Effector memory CD8-positive, alpha-beta T cell (primary cell): ENCODE data around the gene PIEZO1.

ENCODE experiments used
- ATAC-seq: fragments of 150-1000 bp; cut with Tn5 transposase; replicated peaks from 2 replicates; pipeline ENCODE4 v1.10.0; 2021; ENCODE audit warnings: mild to moderate bottlenecking, moderate library complexity
- DNase-seq, 3 experiments: peaks; one replicate each; pipeline ENCODE4 v3.0.0; 2021
- H3K27ac Mint-ChIP-seq, 2 donors: one replicate each; pipeline ENCODE4 v1.8.0; 2022; ENCODE audit warnings: mild to moderate bottlenecking in 2 of 2, mixed read lengths in 2 of 2, moderate library complexity in 2 of 2
- H3K27me3 Mint-ChIP-seq, 2 donors: one replicate each; pipeline ENCODE4 v1.8.0; 2022; ENCODE audit warnings: mixed read lengths in 2 of 2
- H3K36me3 Mint-ChIP-seq: one replicate; pipeline ENCODE4 v1.8.0; 2022; ENCODE audit warnings: mild to moderate bottlenecking, moderate library complexity, mixed read lengths; ENCODE audit not compliant: insufficient read depth
- H3K4me1 Mint-ChIP-seq, 2 donors: one replicate each; pipeline ENCODE4 v1.8.0; 2022; ENCODE audit warnings: low read depth in 2 of 2, mixed read lengths in 2 of 2
- H3K4me3 Mint-ChIP-seq, 2 donors: one replicate each; pipeline ENCODE4 v1.8.0; 2022; ENCODE audit warnings: mild to moderate bottlenecking in 2 of 2, mixed read lengths in 2 of 2, moderate library complexity in 2 of 2
- H3K9me3 Mint-ChIP-seq, 2 donors: one replicate each; pipeline ENCODE4 v1.8.0; 2022; ENCODE audit warnings: mixed read lengths in 2 of 2

The PIEZO1 gene

DNA sequence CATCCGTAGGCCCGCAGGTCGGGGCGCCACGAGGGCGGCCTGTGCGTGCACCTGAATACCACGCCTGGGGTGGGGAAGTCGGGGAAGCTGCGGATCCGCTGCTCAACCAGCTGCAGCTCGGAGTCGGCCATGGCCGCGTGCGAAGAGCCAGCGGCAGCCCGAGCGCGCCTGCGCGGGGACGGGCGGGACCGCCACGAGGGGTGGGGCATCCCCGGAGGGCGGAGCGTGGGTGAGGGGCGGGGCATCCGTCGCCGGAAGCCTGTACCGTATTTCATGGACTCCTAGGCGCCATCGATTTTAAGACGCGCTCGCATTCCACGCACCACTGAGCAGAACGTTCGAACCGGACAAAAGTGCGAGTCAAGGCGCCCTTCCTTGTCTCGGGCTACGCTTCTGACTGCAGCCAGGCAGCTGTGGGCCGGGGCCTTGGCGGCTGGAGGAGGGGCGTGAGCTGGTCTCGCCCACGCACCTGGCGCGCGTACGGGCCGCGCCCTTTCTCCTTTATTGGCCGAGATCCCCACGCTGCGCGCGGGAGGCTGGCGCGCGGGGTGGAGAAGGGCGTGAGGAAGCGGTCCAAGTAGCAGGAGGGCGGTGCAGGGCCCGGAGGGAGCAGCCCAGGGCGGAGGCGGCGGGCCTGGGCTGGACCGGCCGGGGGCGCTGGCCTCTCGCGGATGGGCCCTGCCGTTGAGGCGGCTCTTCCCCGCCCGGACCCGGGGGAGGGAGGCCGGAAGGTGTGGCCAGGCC, 26.9 kb upstream of the PIEZO1 start, which contains the start of gene APRT:
TSS of gene APRT (minus strand) at position 160 of the 744 bp plus-strand sequence. CDS start at position 131, 29 bp downstream.
- ATAC-seq (peak; percentile 82), DNase-seq (peak; percentile 98 to 99 (median 99))
- Mint-ChIP-seq H3K4me1 (peaks cover 3 to 24% of the 10 kb centered on the region in 2 donors), H3K4me3 (peak within 1 kb of the TSS; percentile 96 to 97), H3K27ac (peak within 1 kb of the TSS; percentile 90 to 91), H3K36me3 (peaks cover 29% of the 10 kb centered on the region), H3K27me3 (no peaks in the 10 kb centered on the region), H3K9me3 (no peaks in the 10 kb centered on the region)

DNA sequence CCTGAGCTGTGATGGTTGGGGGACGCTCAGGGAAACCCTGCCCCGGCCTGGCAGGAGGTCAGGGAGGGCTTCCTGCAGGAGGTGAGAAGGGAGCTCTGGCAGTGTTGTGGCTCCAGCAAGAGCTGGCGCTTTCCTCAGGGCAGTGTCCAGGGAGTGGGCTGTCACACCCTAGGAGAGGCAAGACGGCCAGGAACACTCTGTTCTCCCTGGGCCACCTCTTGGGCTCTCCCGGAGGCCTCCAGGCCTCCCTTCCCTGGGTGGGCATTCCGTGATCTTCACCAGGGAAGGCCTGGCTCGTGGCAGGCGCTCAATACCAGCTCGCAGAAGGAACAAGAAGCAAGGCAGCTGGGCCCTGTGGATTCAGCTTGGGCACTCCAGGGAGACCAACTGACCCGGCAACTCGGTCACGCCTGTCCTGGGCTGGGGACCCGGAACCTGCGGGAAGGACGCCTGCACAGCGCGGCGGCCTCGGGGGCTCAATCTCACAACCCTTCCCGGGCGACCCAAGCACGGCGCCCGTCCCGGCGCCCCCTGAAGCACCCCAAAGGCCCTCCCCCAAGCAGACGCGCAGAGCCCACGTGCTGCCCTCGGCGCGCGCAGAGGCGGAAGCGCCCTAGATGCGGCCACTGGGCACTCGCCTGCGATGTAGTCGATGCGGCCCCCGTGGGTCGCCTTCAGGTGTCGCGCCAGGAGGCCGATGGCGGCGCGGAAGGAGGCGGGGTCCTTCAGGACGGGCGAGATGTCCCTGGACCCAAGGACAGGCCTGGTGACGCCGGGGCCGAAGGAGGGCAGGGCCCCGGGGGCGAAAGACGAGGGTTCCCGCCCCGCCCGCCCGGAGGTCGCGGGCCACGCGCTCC, 26.1 kb upstream of the PIEZO1 start:
- DNase-seq (peak; percentile 57 to 59 (median 58)), ATAC-seq (peak; percentile 64)
- peak overlapping the region; percentile 96 to 97 for H3K4me3 Mint-ChIP-seq

DNA sequence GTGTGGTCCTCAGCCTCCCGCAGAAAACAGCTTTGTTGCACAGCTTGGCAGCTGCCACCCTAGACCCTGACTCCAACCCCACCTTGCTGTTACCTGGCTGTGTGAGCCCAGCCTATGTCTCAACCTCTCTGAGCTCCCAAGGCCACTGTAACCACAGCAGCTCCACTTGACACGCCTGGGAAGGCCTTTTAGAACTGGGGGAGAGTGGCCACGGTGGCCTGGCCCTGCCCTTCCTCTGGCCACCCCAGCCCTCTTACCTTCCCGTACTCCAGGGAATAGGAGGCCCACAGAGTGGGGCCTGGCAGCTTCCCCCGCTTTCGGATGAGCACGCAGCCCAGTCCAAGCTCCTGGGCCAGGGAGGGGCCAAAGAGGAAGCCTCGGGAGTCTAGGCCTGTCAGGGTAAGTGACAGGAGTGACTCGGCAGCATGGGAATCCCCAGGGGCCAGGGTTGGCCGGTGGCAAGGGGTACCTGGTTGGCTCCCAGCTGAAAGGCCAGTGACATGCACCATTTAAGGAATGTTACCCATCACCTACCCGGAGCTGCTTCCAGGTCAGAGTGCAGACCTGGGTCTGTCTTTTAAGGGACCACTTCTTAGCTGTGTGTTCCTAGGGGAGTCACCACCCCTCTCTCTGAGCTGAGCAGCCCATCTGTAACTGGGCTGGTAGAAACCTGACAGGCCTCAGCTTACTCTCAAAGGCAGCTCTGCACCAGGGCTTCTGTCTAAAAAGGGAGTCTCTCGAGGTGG, 25.3 kb upstream of the PIEZO1 start:
- peaks cover 27% of the 10 kb centered on the region for H3K36me3 Mint-ChIP-seq
- no peaks in the 10 kb centered on the region for H3K27me3 Mint-ChIP-seq
- no peaks in the 10 kb centered on the region for H3K9me3 Mint-ChIP-seq
- H3K4me1 Mint-ChIP-seq: peaks cover 3 to 24% of the 10 kb centered on the region in 2 donors
- ATAC-seq: no peak
- DNase-seq: no peak
- H3K4me3 Mint-ChIP-seq: peak overlapping the region; percentile 96 to 97
- H3K27ac Mint-ChIP-seq: peak overlapping the region; percentile 39 to 90

More for the DNA sequence above, 26.1 kb upstream of the PIEZO1 start:
- H3K36me3 Mint-ChIP-seq: peaks cover 26% of the 10 kb centered on the region
- no peaks in the 10 kb centered on the region for H3K27me3 Mint-ChIP-seq
- H3K9me3 Mint-ChIP-seq: no peaks in the 10 kb centered on the region
- H3K27ac Mint-ChIP-seq: peak overlapping the region; percentile 90 to 91
- H3K4me1 Mint-ChIP-seq: peaks cover 3 to 24% of the 10 kb centered on the region in 2 donors

DNA sequence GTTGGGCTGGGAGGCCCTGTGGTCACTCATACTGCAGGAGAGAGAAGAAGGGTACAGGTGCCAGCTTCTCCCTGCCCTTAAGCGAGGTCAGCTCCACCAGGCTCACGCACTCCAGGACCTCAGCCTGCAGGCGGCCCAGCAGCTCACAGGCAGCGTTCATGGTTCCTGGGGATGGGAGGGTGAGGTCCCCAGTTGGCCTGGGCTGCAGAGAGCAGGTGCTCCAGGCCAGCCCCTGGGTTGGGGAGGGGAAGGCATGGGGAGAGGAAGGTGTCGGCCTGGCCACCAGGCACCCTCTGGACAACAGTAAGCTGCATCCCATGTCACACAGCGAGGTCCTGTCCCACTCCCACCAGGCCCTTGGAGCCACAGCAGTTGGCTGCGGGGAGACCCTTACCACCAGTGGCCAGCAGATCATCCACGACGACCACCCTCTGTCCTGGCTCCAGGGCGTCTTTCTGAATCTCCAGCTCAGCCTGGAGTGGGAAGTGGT, 24.7 kb upstream of the PIEZO1 start:
- Mint-ChIP-seq H3K9me3 (no peaks in the 10 kb centered on the region), H3K36me3 (peaks cover 32% of the 10 kb centered on the region), H3K27ac (peak overlapping the region; percentile 39 to 90), H3K4me3 (peak overlapping the region; percentile 59 to 97), H3K4me1 (peaks cover 3 to 24% of the 10 kb centered on the region in 2 donors), H3K27me3 (no peaks in the 10 kb centered on the region)
- DNase-seq (no peak), ATAC-seq (no peak)

GRCh38 chr16:88809068-88809675, 24.2 kb upstream of the PIEZO1 start:
- no peaks in the 10 kb centered on the region for H3K9me3 Mint-ChIP-seq
- no peaks in the 10 kb centered on the region for H3K27me3 Mint-ChIP-seq
- H3K27ac Mint-ChIP-seq: peak overlapping the region in 1 of 2 donors; percentile 90
- no peak for ATAC-seq
- H3K4me3 Mint-ChIP-seq: peak overlapping the region in 1 of 2 donors; percentile 59
- H3K36me3 Mint-ChIP-seq: peaks cover 38% of the 10 kb centered on the region
- H3K4me1 Mint-ChIP-seq: peaks cover 3 to 26% of the 10 kb centered on the region in 2 donors
- no peak for DNase-seq

GRCh38 chr16:88807626-88808453, 22.8 kb upstream of the PIEZO1 start:
- DNase-seq: no peak
- Mint-ChIP-seq H3K4me1 (peaks cover 3 to 27% of the 10 kb centered on the region in 2 donors), H3K27ac (peak overlapping the region in 1 of 2 donors; percentile 90), H3K9me3 (no peaks in the 10 kb centered on the region), H3K36me3 (peaks cover 50% of the 10 kb centered on the region), H3K4me3 (no peak overlapping the region), H3K27me3 (no peaks in the 10 kb centered on the region)
- no peak for ATAC-seq

GRCh38 chr16:88807142-88807625, 22.2 kb upstream of the PIEZO1 start:
- no peak overlapping the region for H3K4me3 Mint-ChIP-seq

DNA sequence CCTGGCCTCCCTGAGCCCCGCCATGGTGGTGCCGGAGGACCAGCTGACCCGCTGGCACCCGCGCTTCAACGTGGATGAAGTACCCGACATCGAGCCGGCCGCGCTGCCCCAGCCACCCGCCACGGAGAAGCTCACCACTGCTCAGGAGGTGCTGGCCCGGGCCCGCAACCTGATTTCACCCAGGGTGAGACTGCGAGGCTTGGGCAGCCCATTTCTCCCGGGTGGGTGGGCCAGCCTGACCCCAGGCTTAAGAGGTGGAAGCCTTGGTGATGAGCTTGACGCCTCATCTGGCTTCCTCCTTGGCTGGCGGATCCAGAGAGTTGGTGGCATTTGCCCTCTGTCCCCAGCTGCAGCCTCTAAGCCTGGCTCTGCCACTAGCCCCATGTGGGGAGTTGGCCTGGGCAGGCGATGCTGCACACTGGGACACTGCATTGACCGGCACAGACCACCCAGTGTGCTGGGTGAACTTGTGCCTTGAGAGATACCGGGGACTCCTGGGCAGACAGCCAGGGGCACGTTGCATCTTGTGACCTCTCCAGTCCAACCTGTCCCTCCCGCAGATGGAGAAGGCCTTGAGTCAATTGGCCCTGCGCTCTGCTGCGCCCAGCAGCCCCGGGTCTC, 21.6 kb upstream of the PIEZO1 start:
- Mint-ChIP-seq H3K36me3 (peaks cover 48% of the 10 kb centered on the region), H3K27ac (peak overlapping the region in 1 of 2 donors; percentile 51), H3K27me3 (no peaks in the 10 kb centered on the region), H3K9me3 (no peaks in the 10 kb centered on the region), H3K4me3 (peak overlapping the region in 1 of 2 donors; percentile 34), H3K4me1 (peaks cover 0 to 26% of the 10 kb centered on the region in 2 donors)
- DNase-seq (no peak), ATAC-seq (no peak)

More at GRCh38 chr16:88807142-88807625, 22.2 kb upstream of the PIEZO1 start:
- Mint-ChIP-seq H3K9me3 (no peaks in the 10 kb centered on the region), H3K4me1 (peaks cover 3 to 27% of the 10 kb centered on the region in 2 donors), H3K27ac (peak overlapping the region in 1 of 2 donors; percentile 51), H3K27me3 (no peaks in the 10 kb centered on the region), H3K36me3 (peaks cover 53% of the 10 kb centered on the region)
- no peak for DNase-seq
- ATAC-seq: no peak

GRCh38 chr16:88805887-88806393, 20.9 kb upstream of the PIEZO1 start:
- Mint-ChIP-seq H3K4me1 (peaks cover 0 to 23% of the 10 kb centered on the region in 2 donors), H3K36me3 (peaks cover 48% of the 10 kb centered on the region), H3K27ac (no peak overlapping the region), H3K9me3 (no peaks in the 10 kb centered on the region), H3K27me3 (no peaks in the 10 kb centered on the region), H3K4me3 (no peak overlapping the region)
- no peak for ATAC-seq
- no peak for DNase-seq

DNA sequence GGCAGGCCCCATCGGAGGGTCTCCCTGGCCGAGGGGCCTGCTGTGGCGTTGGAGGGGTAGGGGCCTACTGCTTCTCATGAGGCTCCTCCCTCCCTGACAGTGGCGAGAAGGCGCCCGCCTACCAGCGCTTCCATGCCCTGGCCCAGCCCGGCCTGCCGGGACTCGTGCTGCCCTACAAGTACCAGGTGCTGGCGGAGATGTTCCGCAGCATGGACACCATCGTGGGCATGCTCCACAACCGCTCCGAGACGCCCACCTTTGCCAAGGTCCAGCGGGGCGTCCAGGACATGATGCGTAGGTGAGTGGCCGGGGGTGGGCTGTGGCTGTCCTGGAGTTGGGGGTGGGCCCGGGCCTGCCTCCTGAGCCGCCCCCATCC, 20.3 kb upstream of the PIEZO1 start:
- Mint-ChIP-seq H3K9me3 (no peaks in the 10 kb centered on the region), H3K4me3 (no peak overlapping the region), H3K27ac (no peak overlapping the region), H3K36me3 (peaks cover 45% of the 10 kb centered on the region), H3K27me3 (no peaks in the 10 kb centered on the region), H3K4me1 (peaks cover 1 to 22% of the 10 kb centered on the region in 2 donors)
- no peak for DNase-seq
- ATAC-seq: no peak

GRCh38 chr16:88804552-88805339, 19.7 kb upstream of the PIEZO1 start:
- no peaks in the 10 kb centered on the region for H3K27me3 Mint-ChIP-seq
- H3K36me3 Mint-ChIP-seq: peaks cover 45% of the 10 kb centered on the region
- H3K4me3 Mint-ChIP-seq: peak overlapping the region; percentile 51 to 54
- DNase-seq: no peak
- H3K27ac Mint-ChIP-seq: no peak overlapping the region
- ATAC-seq: no peak
- H3K4me1 Mint-ChIP-seq: peaks cover 4 to 20% of the 10 kb centered on the region in 2 donors
- no peaks in the 10 kb centered on the region for H3K9me3 Mint-ChIP-seq
